ENCODE results near the gene ARID1B.

The ARID1B gene

GRCh38 chr6:156963712-156964700 is 186.8 kb downstream of the ARID1B start:
- no peak overlapping the region for H3K4me3 ChIP-seq (ENCODE audit: severe bottlenecking)
- H3K27ac ChIP-seq (ENCODE audit: poor library complexity, severe bottlenecking): no peak overlapping the region
- no peak for TF ChIP-seq CTCF (IDR thresholded peaks at IDR 0.05; ENCODE audit: poor library complexity, severe bottlenecking)
- ATAC-seq (ENCODE audit: low read depth) (no peak), DNase-seq (ENCODE audit: low spot score) (no peak)
- no peaks in the 10 kb centered on the region for H3K9me3 ChIP-seq (ENCODE audit: severe bottlenecking)
- H3K4me1 ChIP-seq (ENCODE audit: insufficient read depth, poor library complexity, severe bottlenecking): peaks cover 10% of the 10 kb centered on the region
- no peaks in the 10 kb centered on the region for H3K27me3 ChIP-seq (ENCODE audit: insufficient read depth, poor library complexity, severe bottlenecking)
- H3K36me3 ChIP-seq (ENCODE audit: low read depth): peaks cover 3% of the 10 kb centered on the region; the same call in 1 of the 2 replicates

DNA sequence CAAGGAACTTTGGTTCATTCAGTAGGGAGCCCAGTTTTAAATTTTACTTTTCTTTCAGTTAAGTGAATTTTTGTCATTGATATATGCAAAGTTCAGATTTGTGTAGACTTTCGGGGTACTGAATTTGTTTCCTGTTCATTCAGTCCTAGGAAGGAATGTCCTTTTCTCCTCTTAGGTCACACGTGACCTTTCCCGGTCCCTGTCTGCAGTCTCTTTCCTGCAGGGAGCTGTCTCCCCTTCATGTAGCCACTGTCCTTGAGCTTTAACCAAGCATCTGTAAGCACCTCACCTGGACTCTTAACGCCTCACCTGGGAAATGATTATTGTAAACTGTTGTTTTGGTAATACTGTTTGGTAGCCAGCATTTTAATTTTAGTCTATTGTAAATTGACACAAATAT is 190.7 kb downstream of the ARID1B start:
- DNase-seq (ENCODE audit: low spot score): no peak
- Histone ChIP-seq H3K4me1 (ENCODE audit: insufficient read depth, poor library complexity, severe bottlenecking) (peaks cover 10% of the 10 kb centered on the region), H3K9me3 (ENCODE audit: severe bottlenecking) (no peaks in the 10 kb centered on the region), H3K4me3 (ENCODE audit: severe bottlenecking) (no peak overlapping the region), H3K27me3 (ENCODE audit: insufficient read depth, poor library complexity, severe bottlenecking) (no peaks in the 10 kb centered on the region), H3K27ac (ENCODE audit: poor library complexity, severe bottlenecking) (no peak overlapping the region), H3K36me3 (ENCODE audit: low read depth) (peaks cover 3% of the 10 kb centered on the region; the same call in 1 of the 2 replicates)
- no peak for TF ChIP-seq CTCF (IDR thresholded peaks at IDR 0.05; ENCODE audit: poor library complexity, severe bottlenecking)
- ATAC-seq (ENCODE audit: low read depth): no peak

DNA sequence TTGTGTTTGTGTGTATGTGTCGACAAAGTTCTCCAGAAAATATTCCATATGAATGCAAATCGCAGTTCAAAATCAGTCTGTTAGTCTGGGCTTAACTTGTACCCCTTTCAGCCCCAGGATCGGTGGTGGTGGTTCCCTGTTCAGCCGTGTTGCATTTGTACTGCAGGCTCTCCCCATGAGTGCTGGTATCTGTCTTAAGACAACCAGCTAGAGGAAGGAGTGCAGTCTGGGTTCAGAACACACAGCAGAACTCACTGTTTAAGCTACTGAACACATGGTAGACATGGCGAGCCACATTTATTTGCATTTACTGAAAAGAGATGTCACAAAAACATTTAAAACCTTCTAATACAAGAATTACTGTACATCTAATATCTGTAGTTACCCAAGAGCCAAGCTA is 192.1 kb downstream of the ARID1B start:
- Histone ChIP-seq H3K36me3 (ENCODE audit: low read depth) (peaks cover under 1% of the 10 kb centered on the region; the same call in 1 of the 2 replicates), H3K27me3 (ENCODE audit: insufficient read depth, poor library complexity, severe bottlenecking) (no peaks in the 10 kb centered on the region), H3K4me3 (ENCODE audit: severe bottlenecking) (no peak overlapping the region), H3K4me1 (ENCODE audit: insufficient read depth, poor library complexity, severe bottlenecking) (peaks cover under 1% of the 10 kb centered on the region), H3K27ac (ENCODE audit: poor library complexity, severe bottlenecking) (no peak overlapping the region), H3K9me3 (ENCODE audit: severe bottlenecking) (no peaks in the 10 kb centered on the region)
- TF ChIP-seq CTCF (IDR thresholded peaks at IDR 0.05; ENCODE audit: poor library complexity, severe bottlenecking): no peak
- DNase-seq (ENCODE audit: low spot score) (no peak), ATAC-seq (ENCODE audit: low read depth) (no peak)

DNA sequence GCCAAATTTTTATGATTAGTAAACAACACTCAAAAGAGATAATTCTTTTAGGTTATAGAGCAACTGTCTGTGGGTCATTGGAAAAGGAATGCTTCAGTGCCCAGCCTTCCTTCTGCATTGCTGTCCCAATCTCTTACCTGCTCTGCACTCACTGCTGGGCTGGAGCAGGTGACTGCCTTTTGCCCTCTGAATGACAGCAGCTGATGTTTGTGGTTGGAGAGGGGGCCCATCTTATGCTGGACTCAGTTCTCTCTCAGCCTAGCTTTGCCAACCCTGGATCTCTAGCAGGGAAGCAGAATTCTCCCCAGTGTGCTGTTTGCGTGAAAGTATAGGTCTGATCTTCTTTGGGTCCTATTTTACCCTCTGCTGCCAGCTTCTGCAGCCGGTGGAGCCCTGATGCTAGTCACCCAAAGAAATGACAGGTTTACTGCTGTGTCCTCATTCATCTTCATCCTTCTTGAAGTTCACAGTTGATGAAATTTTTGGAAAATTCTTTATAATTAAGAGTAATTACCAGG is 193.5 kb downstream of the ARID1B start:
- Histone ChIP-seq H3K36me3 (ENCODE audit: low read depth) (no peaks in the 10 kb centered on the region), H3K4me3 (ENCODE audit: severe bottlenecking) (no peak overlapping the region), H3K27ac (ENCODE audit: poor library complexity, severe bottlenecking) (no peak overlapping the region), H3K27me3 (ENCODE audit: insufficient read depth, poor library complexity, severe bottlenecking) (no peaks in the 10 kb centered on the region), H3K9me3 (ENCODE audit: severe bottlenecking) (no peaks in the 10 kb centered on the region), H3K4me1 (ENCODE audit: insufficient read depth, poor library complexity, severe bottlenecking) (no peaks in the 10 kb centered on the region)
- no peak for TF ChIP-seq CTCF (IDR thresholded peaks at IDR 0.05; ENCODE audit: poor library complexity, severe bottlenecking)
- no peak for ATAC-seq (ENCODE audit: low read depth)
- no peak for DNase-seq (ENCODE audit: low spot score)
